ENCODE measurements around the gene HTR4.
"Not testable (repeated sequence)": the region's sequence is repeated elsewhere in the genome, so short reads cannot be mapped to it uniquely, and the experiment has no call there.

The HTR4 gene

GRCh38 chr5:148469501-148469935 lies 184.8 kb downstream of the HTR4 start:
- DNase-seq = no peak

GRCh38 chr5:148468746-148469145 lies 185.6 kb downstream of the HTR4 start:
- not testable (repeated sequence) for DNase-seq

- DNase-seq = no peak
Observed at GRCh38 chr5:148467958-148468357, 186.4 kb downstream of the HTR4 start.

GRCh38 chr5:148466236-148466580 lies 188.1 kb downstream of the HTR4 start:
- no peak for DNase-seq

GRCh38 chr5:148465381-148466235 lies 188.7 kb downstream of the HTR4 start:
- no peak for DNase-seq

GRCh38 chr5:148459669-148460068 lies 194.7 kb downstream of the HTR4 start:
- DNase-seq = no peak

GRCh38 chr5:148458036-148458888 lies 196.1 kb downstream of the HTR4 start:
- DNase-seq = no peak

GRCh38 chr5:148457183-148457620 lies 197.1 kb downstream of the HTR4 start:
- no peak for DNase-seq

- no peak for DNase-seq
Observed at GRCh38 chr5:148455185-148455584, 199.1 kb downstream of the HTR4 start.

- no peak for DNase-seq
Observed at GRCh38 chr5:148454576-148454975, 199.8 kb downstream of the HTR4 start.

- no peak for DNase-seq
Observed at GRCh38 chr5:148452499-148453193, 201.7 kb downstream of the HTR4 start.

GRCh38 chr5:148446611-148447010 lies 207.7 kb downstream of the HTR4 start:
- no peak for DNase-seq

GRCh38 chr5:148445578-148445977 lies 208.7 kb downstream of the HTR4 start:
- no peak for DNase-seq

GRCh38 chr5:148443998-148444397 lies 210.3 kb downstream of the HTR4 start:
- DNase-seq = no peak

GRCh38 chr5:148443241-148443640 lies 211.1 kb downstream of the HTR4 start:
- no peak for DNase-seq

GRCh38 chr5:148438933-148439332 lies 215.4 kb downstream of the HTR4 start:
- DNase-seq = no peak

GRCh38 chr5:148437249-148437648 lies 217.1 kb downstream of the HTR4 start:
- DNase-seq = no peak

GRCh38 chr5:148436029-148436428 lies 218.3 kb downstream of the HTR4 start:
- no peak for DNase-seq

- DNase-seq = no peak
Observed at GRCh38 chr5:148433826-148434225, 220.5 kb downstream of the HTR4 start.
